ENCODE measurements around the gene SYT13. TPM values are rescaled to one million over a fixed set of nuclear protein-coding genes. Genes with fewer than 3 reads are reported as not detected.

SYT13 gene
- total and polyA plus RNA-seq, 2 donors (not counting 3 experiments of a cell fraction or from before 2014, with no cell fraction given), result not detected

GRCh38 chr11:45264839-45265515 is 21.2 kb downstream of the SYT13 start:
- Histone ChIP-seq H4K20me1 (replicated peaks; ENCODE audit: control insufficient read depth, extremely low read depth, insufficient read depth, low read length) (no peaks in the 10 kb centered on the region), H3K4me3 (replicated peaks in 1 of 3; ENCODE audit: insufficient read depth in 1 of 3, low read depth in 1 of 3, low read length in 3 of 3) (no peak overlapping the region), H3K9me3 (replicated peaks; ENCODE audit: control insufficient read depth, insufficient read depth, low read length) (no peaks in the 10 kb centered on the region), H3K27ac (ENCODE audit: insufficient read depth, low read depth, low read length) (no peak overlapping the region), H3K4me2 (ENCODE audit: insufficient read depth, low read length) (no peak overlapping the region), H3K9ac (replicated peaks; ENCODE audit: extremely low read depth, insufficient read depth, low read length) (no peak overlapping the region), H3K9me1 (replicated peaks; ENCODE audit: control insufficient read depth, extremely low read depth, insufficient read depth, low read length) (no peaks in the 10 kb centered on the region), H3K36me3 (ENCODE audit: control insufficient read depth in 2 of 2, extremely low read depth in 1 of 2, insufficient read depth in 2 of 2, low read length in 2 of 2) (no peaks in the 10 kb centered on the region), H3K4me1 (ENCODE audit: control insufficient read depth, extremely low read depth, insufficient read depth, low read length) (peaks cover 3% of the 10 kb centered on the region), H3K79me2 (ENCODE audit: control insufficient read depth, insufficient read depth, low read length) (no peaks in the 10 kb centered on the region), H3K27me3 (ENCODE audit: control insufficient read depth in 2 of 2, insufficient read depth in 2 of 2, low read length in 2 of 2) (peaks cover 0 to 2% of the 10 kb centered on the region in 2 experiments), H2AFZ (ENCODE audit: low read depth, low read length) (peak overlapping the region; percentile 28)
- intact Hi-C loops (cut with micrococcal nuclease) (no loop called here), dilution Hi-C loops (cut with MboI; ENCODE audit: extremely low pct_ligation_motif_present, low sequenced_read_pairs) (no loop called here)
- ChIA-PET CTCF (interaction anchor here (1.0 to 1.9 kb wide), 2 partner anchors 12 to 154 kb away, joined by 3 to 9 read pairs; no protein-coding TSS in a partner anchor), POLR2A (no interaction called here)
- no TSS peak for BruUV-seq (replicated peaks)
- no peak for TF ChIP-seq MAX (IDR thresholded peaks at IDR 0.05; ENCODE audit: insufficient read depth, insufficient read length)
- peak; percentile 52 for TF ChIP-seq JUN (IDR thresholded peaks at IDR 0.05; ENCODE audit: borderline replicate concordance, insufficient read depth, insufficient read length, low read depth)
- TF ChIP-seq MYC (IDR thresholded peaks at IDR 0.05; ENCODE audit: low read depth, low read length), result no peak
- TF ChIP-seq, protein P1, sequence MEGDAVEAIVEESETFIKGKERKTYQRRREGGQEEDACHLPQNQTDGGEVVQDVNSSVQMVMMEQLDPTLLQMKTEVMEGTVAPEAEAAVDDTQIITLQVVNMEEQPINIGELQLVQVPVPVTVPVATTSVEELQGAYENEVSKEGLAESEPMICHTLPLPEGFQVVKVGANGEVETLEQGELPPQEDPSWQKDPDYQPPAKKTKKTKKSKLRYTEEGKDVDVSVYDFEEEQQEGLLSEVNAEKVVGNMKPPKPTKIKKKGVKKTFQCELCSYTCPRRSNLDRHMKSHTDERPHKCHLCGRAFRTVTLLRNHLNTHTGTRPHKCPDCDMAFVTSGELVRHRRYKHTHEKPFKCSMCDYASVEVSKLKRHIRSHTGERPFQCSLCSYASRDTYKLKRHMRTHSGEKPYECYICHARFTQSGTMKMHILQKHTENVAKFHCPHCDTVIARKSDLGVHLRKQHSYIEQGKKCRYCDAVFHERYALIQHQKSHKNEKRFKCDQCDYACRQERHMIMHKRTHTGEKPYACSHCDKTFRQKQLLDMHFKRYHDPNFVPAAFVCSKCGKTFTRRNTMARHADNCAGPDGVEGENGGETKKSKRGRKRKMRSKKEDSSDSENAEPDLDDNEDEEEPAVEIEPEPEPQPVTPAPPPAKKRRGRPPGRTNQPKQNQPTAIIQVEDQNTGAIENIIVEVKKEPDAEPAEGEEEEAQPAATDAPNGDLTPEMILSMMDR (IDR thresholded peaks at IDR 0.05; ENCODE audit: extremely low read depth in 1 of 2, insufficient read depth in 1 of 2, low read depth in 1 of 2, low read length in 2 of 2), result no peak
- TF ChIP-seq POLR2A (IDR thresholded peaks at IDR 0.05; ENCODE audit: low read depth, low read length), result no peak
- peak; percentile 78 for TF ChIP-seq FOS (IDR thresholded peaks at IDR 0.05; ENCODE audit: borderline replicate concordance, insufficient read depth, low read length)
- DNase-seq (ENCODE audit: low read depth, low spot score), result peak; percentile 56
- FAIRE-seq, result peak; percentile 86
